ENCODE measurements around the gene CHRND. TPM values are rescaled to one million over a fixed set of nuclear protein-coding genes. Genes with fewer than 3 reads are reported as not detected.

Gene CHRND
- total and polyA plus RNA-seq, 2 experiments from 2014 or later, result 0.10 to 0.11 TPM

DNA sequence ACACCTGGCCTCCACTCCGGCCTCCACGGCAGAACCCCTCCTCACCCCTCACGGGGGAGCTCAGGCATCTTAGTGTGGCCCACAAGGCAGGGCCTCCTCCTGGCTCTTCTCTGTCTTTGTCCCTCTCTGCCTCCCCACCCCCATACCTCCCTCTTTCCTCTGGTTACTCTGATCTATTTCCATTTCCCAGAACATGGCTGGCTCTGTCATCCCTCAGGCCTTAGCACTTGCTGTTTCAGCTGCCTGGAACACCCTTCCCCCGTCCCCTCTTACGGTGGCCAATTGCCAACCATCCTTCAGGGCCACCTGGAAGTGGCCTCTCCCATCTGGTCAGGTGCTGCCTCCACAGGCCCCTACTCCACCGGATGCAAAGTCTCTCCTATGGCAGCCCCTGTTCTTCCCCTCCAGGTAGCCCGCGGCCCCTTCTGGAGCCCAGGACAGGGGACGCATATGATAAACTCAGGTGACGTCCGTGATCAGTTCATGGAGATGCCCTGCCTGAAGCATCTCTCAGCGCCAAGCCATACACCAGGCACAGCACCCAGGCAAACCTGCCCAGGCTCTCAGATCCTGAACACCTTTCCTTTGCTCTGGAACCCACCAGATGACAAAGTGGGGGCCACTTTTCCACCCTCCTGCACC, 34.7 kb upstream of the CHRND start (continued):
- TF ChIP-seq, protein P1, sequence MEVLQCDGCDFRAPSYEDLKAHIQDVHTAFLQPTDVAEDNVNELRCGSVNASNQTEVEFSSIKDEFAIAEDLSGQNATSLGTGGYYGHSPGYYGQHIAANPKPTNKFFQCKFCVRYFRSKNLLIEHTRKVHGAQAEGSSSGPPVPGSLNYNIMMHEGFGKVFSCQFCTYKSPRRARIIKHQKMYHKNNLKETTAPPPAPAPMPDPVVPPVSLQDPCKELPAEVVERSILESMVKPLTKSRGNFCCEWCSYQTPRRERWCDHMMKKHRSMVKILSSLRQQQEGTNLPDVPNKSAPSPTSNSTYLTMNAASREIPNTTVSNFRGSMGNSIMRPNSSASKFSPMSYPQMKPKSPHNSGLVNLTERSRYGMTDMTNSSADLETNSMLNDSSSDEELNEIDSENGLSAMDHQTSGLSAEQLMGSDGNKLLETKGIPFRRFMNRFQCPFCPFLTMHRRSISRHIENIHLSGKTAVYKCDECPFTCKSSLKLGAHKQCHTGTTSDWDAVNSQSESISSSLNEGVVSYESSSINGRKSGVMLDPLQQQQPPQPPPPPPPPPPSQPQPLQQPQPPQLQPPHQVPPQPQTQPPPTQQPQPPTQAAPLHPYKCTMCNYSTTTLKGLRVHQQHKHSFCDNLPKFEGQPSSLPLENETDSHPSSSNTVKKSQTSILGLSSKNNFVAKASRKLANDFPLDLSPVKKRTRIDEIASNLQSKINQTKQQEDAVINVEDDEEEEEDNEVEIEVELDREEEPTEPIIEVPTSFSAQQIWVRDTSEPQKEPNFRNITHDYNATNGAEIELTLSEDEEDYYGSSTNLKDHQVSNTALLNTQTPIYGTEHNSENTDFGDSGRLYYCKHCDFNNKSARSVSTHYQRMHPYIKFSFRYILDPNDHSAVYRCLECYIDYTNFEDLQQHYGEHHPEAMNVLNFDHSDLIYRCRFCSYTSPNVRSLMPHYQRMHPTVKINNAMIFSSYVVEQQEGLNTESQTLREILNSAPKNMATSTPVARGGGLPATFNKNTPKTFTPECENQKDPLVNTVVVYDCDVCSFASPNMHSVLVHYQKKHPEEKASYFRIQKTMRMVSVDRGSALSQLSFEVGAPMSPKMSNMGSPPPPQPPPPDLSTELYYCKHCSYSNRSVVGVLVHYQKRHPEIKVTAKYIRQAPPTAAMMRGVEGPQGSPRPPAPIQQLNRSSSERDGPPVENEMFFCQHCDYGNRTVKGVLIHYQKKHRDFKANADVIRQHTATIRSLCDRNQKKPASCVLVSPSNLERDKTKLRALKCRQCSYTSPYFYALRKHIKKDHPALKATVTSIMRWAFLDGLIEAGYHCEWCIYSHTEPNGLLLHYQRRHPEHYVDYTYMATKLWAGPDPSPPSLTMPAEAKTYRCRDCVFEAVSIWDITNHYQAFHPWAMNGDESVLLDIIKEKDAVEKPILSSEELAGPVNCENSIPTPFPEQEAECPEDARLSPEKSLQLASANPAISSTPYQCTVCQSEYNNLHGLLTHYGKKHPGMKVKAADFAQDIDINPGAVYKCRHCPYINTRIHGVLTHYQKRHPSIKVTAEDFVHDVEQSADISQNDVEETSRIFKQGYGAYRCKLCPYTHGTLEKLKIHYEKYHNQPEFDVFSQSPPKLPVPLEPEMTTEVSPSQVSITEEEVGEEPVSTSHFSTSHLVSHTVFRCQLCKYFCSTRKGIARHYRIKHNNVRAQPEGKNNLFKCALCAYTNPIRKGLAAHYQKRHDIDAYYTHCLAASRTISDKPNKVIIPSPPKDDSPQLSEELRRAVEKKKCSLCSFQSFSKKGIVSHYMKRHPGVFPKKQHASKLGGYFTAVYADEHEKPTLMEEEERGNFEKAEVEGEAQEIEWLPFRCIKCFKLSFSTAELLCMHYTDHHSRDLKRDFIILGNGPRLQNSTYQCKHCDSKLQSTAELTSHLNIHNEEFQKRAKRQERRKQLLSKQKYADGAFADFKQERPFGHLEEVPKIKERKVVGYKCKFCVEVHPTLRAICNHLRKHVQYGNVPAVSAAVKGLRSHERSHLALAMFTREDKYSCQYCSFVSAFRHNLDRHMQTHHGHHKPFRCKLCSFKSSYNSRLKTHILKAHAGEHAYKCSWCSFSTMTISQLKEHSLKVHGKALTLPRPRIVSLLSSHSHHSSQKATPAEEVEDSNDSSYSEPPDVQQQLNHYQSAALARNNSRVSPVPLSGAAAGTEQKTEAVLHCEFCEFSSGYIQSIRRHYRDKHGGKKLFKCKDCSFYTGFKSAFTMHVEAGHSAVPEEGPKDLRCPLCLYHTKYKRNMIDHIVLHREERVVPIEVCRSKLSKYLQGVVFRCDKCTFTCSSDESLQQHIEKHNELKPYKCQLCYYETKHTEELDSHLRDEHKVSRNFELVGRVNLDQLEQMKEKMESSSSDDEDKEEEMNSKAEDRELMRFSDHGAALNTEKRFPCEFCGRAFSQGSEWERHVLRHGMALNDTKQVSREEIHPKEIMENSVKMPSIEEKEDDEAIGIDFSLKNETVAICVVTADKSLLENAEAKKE (CRISPR knock-in tag; IDR thresholded peaks at IDR 0.05), result no peak
- TF ChIP-seq EZH2 (IDR thresholded peaks at IDR 0.05; ENCODE audit: low read depth, unreplicated experiment), result no peak

GRCh38 chr2:232492236-232492848, 33.6 kb upstream of the CHRND start:
- H3K27me3 ChIP-seq (ENCODE audit: insufficient read depth), result peaks cover 26% of the 10 kb centered on the region
- H2AFZ ChIP-seq, result no peak overlapping the region
- no peaks in the 10 kb centered on the region for H3K79me2 ChIP-seq (replicated peaks; ENCODE audit: insufficient read depth)
- H3K9me2 ChIP-seq (ENCODE audit: insufficient read depth), result no peaks in the 10 kb centered on the region
- no peak overlapping the region for H3K4me2 ChIP-seq
- H3K9me3 Mint-ChIP-seq, result no peaks in the 10 kb centered on the region
- no peaks in the 10 kb centered on the region for H4K20me1 ChIP-seq (replicated peaks; ENCODE audit: insufficient read depth)
- no peak for TF ChIP-seq ZNF331 (CRISPR knock-in tag; IDR thresholded peaks at IDR 0.05; ENCODE audit: low read depth)
- no peak for TF ChIP-seq EZH2 (IDR thresholded peaks at IDR 0.05; ENCODE audit: low read depth, unreplicated experiment)
- no peak for TF ChIP-seq NANOG (IDR thresholded peaks at IDR 0.05; ENCODE audit: borderline replicate concordance)
- TF ChIP-seq, protein P1 (CRISPR knock-in tag; IDR thresholded peaks at IDR 0.05), result no peak
- no peak for TF ChIP-seq STAT1 (IDR thresholded peaks at IDR 0.05; ENCODE audit: unreplicated experiment)
- no peak for TF ChIP-seq ZNF114 (CRISPR knock-in tag; IDR thresholded peaks at IDR 0.05)
- no peaks in the 10 kb centered on the region; the same call in 2 of the 3 replicates for H3K36me3 Mint-ChIP-seq (ENCODE audit: low read depth)
- H3K4me3 ChIP-seq, result no peak overlapping the region
- ATAC-seq (no peak), DNase-seq (ENCODE audit: low spot score) (no peak)
- no peak overlapping the region for H3K4me3 Mint-ChIP-seq
- H3K4me1 Mint-ChIP-seq, result peaks cover 35% of the 10 kb centered on the region
- no peak overlapping the region for H3K27ac Mint-ChIP-seq
- peaks cover 19% of the 10 kb centered on the region for H3K4me1 ChIP-seq (ENCODE audit: insufficient read depth)
- H3K27me3 Mint-ChIP-seq (ENCODE audit: insufficient read depth, low read depth, poor library complexity), result peaks cover 40% of the 10 kb centered on the region
- H3K27ac ChIP-seq (ENCODE audit: low read depth), result no peak overlapping the region
- 0 out of 2 replicates have a peak, but pooled peaks cover 5% of the 10 kb centered on the region for H3F3A ChIP-seq (replicated peaks; ENCODE audit: low read depth)
- H3K36me3 ChIP-seq (ENCODE audit: insufficient read depth), result no peaks in the 10 kb centered on the region

Data from GM23338 (cell line).